Esophagus squamous epithelium (tissue), 4 donors: ENCODE results near the gene CFAP97.

Source experiments
- POLR2A ChIP-seq, 4 donors: fragments of 450-650 bp; IDR thresholded peaks; one replicate each; pipeline ENCODE4 v1.6.1; 2017; ENCODE audit warnings: antibody characterized with exemption in 4 of 4, mild to moderate bottlenecking in 4 of 4, moderate library complexity in 3 of 4
- TF ChIP-seq, protein P1 (sequence below), 6 experiments: fragments of 450-650 bp in 4 of 6; fragments of 200-600 bp in 2 of 6; sonication (generic) in 2 of 6; IDR thresholded peaks; one replicate each; pipeline ENCODE4 v1.5.1; 2016 to 2019; ENCODE audit warnings: antibody characterized with exemption in 6 of 6, mild to moderate bottlenecking in 4 of 6, moderate library complexity in 4 of 6

DNA sequence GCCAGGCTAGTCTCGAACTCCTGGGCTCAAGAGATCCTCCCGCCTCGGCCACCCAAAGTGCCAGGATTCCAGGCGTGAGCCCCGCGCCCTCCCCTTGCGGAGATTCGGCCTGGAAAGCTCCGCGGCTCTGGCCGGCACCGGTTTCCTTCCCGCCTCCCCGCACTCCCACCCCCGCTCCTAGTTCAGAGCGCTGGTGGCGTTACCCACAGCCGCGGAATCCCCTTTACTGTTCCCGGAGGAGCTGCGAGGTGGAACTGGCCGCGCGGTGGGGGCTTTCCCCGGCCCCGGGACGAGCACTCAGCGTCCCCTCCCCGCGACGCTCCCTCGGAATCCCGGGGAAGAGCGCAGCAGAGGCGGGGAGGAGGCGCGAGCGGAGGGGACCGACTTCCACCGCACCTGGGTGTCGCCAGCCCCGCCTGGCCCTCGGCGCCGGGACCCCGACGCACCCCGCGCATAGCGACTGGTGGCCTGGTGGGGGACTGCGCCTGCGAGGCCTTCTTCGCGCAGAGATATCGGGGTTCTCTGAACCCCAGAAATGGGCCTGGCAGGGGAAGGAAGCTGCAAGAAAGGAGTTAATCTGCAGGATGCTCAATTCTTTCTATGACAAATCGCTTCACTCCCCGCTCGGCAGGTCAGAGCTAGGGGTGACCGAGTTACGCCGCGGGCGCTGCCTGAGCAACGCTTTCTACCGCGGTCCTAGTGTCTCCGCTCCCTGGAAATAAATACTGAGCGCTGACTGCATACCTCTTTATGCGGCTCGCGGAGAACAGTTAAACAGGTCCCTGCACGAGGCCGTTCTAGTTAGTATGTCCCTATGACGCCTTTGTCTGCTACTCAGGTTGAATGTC is 75.3 kb downstream of the CFAP97 start:
- TF ChIP-seq, protein P1, sequence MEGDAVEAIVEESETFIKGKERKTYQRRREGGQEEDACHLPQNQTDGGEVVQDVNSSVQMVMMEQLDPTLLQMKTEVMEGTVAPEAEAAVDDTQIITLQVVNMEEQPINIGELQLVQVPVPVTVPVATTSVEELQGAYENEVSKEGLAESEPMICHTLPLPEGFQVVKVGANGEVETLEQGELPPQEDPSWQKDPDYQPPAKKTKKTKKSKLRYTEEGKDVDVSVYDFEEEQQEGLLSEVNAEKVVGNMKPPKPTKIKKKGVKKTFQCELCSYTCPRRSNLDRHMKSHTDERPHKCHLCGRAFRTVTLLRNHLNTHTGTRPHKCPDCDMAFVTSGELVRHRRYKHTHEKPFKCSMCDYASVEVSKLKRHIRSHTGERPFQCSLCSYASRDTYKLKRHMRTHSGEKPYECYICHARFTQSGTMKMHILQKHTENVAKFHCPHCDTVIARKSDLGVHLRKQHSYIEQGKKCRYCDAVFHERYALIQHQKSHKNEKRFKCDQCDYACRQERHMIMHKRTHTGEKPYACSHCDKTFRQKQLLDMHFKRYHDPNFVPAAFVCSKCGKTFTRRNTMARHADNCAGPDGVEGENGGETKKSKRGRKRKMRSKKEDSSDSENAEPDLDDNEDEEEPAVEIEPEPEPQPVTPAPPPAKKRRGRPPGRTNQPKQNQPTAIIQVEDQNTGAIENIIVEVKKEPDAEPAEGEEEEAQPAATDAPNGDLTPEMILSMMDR (IDR thresholded peaks at IDR 0.05): peak in 3 of 6 experiments; percentile 14 to 30 (median 18)
- TF ChIP-seq POLR2A (IDR thresholded peaks at IDR 0.05): no peak
